Endodermal cell (in vitro differentiated cells): ENCODE data around the gene DENND4C. TPM values are rescaled to one million over a fixed set of nuclear protein-coding genes. Genes with fewer than 3 reads are reported as not detected.

Source experiments
- DNase-seq: peaks from one replicate; pipeline ENCODE4 v3.0.0-alpha.2; 2017
- H3K27ac ChIP-seq: 2 replicates; pipeline ENCODE4 v1.5.1; 2013; ENCODE audit warnings: mild to moderate bottlenecking, low read depth, low read length, moderate library complexity
- H3K27me3 ChIP-seq: 2 replicates; pipeline ENCODE4 v1.6.1; 2013; ENCODE audit warnings: mild to moderate bottlenecking, low read length, moderate library complexity; ENCODE audit not compliant: insufficient read depth, control insufficient read depth, poor library complexity, severe bottlenecking
- H3K36me3 ChIP-seq: 2 replicates; pipeline ENCODE4 v1.7.0; 2013; ENCODE audit warnings: mild to moderate bottlenecking, low read length, moderate library complexity; ENCODE audit not compliant: control insufficient read depth, insufficient read depth
- H3K4me1 ChIP-seq: one replicate; pipeline ENCODE4 v1.7.0; 2013; ENCODE audit warnings: low read length; ENCODE audit not compliant: control insufficient read depth, insufficient read depth
- H3K4me3 ChIP-seq: 2 replicates; pipeline ENCODE4 v1.5.1; 2013; ENCODE audit warnings: mild to moderate bottlenecking, low read length, moderate library complexity
- H3K9ac ChIP-seq: 2 replicates; pipeline ENCODE4 v1.6.1; 2013; ENCODE audit warnings: mild to moderate bottlenecking, low read length, moderate library complexity; ENCODE audit not compliant: poor library complexity, severe bottlenecking; ENCODE audit errors: extremely low read depth
- H3K9me3 ChIP-seq: 2 replicates; pipeline ENCODE4 v1.6.1; 2013; ENCODE audit warnings: mild to moderate bottlenecking, low read length, moderate library complexity; ENCODE audit not compliant: control insufficient read depth
- H3K27ac Mint-ChIP-seq: 2 replicates; pipeline ENCODE4 v1.8.0; 2020; ENCODE audit warnings: mixed read lengths
- H3K27me3 Mint-ChIP-seq: 2 replicates; pipeline ENCODE4 v1.8.0; 2021; ENCODE audit warnings: mild to moderate bottlenecking, mixed read lengths; ENCODE audit not compliant: insufficient read depth
- H3K36me3 Mint-ChIP-seq: 2 replicates; pipeline ENCODE4 v1.8.0; 2020; ENCODE audit warnings: low read depth, mixed read lengths
- H3K4me1 Mint-ChIP-seq: 2 replicates; pipeline ENCODE4 v1.8.0; 2020; ENCODE audit warnings: mixed read lengths
- H3K4me3 Mint-ChIP-seq: 2 replicates; pipeline ENCODE4 v1.8.0; 2020; ENCODE audit warnings: mild to moderate bottlenecking, moderate library complexity, mixed read lengths
- H3K9me3 Mint-ChIP-seq: 2 replicates; pipeline ENCODE4 v1.8.0; 2020; ENCODE audit warnings: mild to moderate bottlenecking, mixed read lengths
- CTCF ChIP-seq: fragments of 200-600 bp; sonication (generic); conservative IDR thresholded peaks from 2 replicates; pipeline ENCODE4 v1.5.0; 2021; ENCODE audit warnings: antibody characterized with exemption, mild to moderate bottlenecking
- WGBS, 2 experiments: methylation state at CpG; one replicate each; pipeline versions ENCODE4 v1.1.5 to v1.1.7; 2013; ENCODE audit warnings: missing lambda C conversion rate in 2 of 2, mixed read lengths in 1 of 2; ENCODE audit not compliant: insufficient coverage in 1 of 2, insufficient read length in 1 of 2; 5-methylcytosine and 5-hydroxymethylcytosine counted together
- total RNA-seq, 2 donors: library from RNA; stranded (reverse); fragmentation: NEBNext Ultra II Directional in 1 of 2; extraction: Animal tissue kit (Norgen Biotek cat#: 25700) in 1 of 2; gene quantifications; 2 replicates in 1 of 2; 3 replicates in 1 of 2; pipeline ENCODE4 v1.2.1, GENCODE V29; 2021

The DENND4C gene
- total RNA-seq, 2 donors from 2014 or later = 25.4 to 27.2 TPM

- H3K27ac Mint-ChIP-seq = no peak overlapping the region
- no peaks in the 10 kb centered on the region for H3K9me3 Mint-ChIP-seq
- no peaks in the 10 kb centered on the region for H3K36me3 Mint-ChIP-seq
- no peaks in the 10 kb centered on the region for H3K27me3 ChIP-seq
- H3K27me3 Mint-ChIP-seq = no peaks in the 10 kb centered on the region
- no peak overlapping the region for H3K9ac ChIP-seq
- H3K9me3 ChIP-seq = no peaks in the 10 kb centered on the region
- peaks cover 6% of the 10 kb centered on the region for H3K36me3 ChIP-seq
- no peak for DNase-seq
- H3K4me1 ChIP-seq = no peaks in the 10 kb centered on the region
- H3K27ac ChIP-seq = no peak overlapping the region
- no peak for TF ChIP-seq CTCF
- no peak overlapping the region for H3K4me3 ChIP-seq
- no peak overlapping the region for H3K4me3 Mint-ChIP-seq
- no peaks in the 10 kb centered on the region for H3K4me1 Mint-ChIP-seq
These were observed 51.3 kb downstream of the DENND4C start for GRCh38 chr9:19281801-19282200.

- H3K27ac ChIP-seq = no peak overlapping the region
These were observed 52.7 kb downstream of the DENND4C start for GRCh38 chr9:19283072-19283710.

GRCh38 chr9:19284729-19285128 is 54.2 kb downstream of the DENND4C start:
- no peaks in the 10 kb centered on the region for H3K27me3 ChIP-seq
- no peak overlapping the region for H3K27ac Mint-ChIP-seq
- no peak overlapping the region for H3K4me3 ChIP-seq
- no peaks in the 10 kb centered on the region for H3K27me3 Mint-ChIP-seq
- TF ChIP-seq CTCF = no peak
- H3K27ac ChIP-seq = no peak overlapping the region
- H3K4me1 Mint-ChIP-seq = no peaks in the 10 kb centered on the region
- H3K36me3 ChIP-seq = no peaks in the 10 kb centered on the region
- no peak overlapping the region for H3K9ac ChIP-seq
- DNase-seq = no peak
- H3K9me3 ChIP-seq = no peaks in the 10 kb centered on the region
- H3K9me3 Mint-ChIP-seq = no peaks in the 10 kb centered on the region
- no CpG with 5 or more reads among the region's 3 CpGs for WGBS, 2 experiments
- H3K4me3 Mint-ChIP-seq = no peak overlapping the region
- H3K4me1 ChIP-seq = no peaks in the 10 kb centered on the region
- H3K36me3 Mint-ChIP-seq = peaks cover 9% of the 10 kb centered on the region

More at GRCh38 chr9:19283072-19283710, 52.7 kb downstream of the DENND4C start:
- no peak overlapping the region for H3K9ac ChIP-seq
- no peaks in the 10 kb centered on the region for H3K9me3 ChIP-seq
- Mint-ChIP-seq H3K4me3 (no peak overlapping the region), H3K36me3 (peaks cover 5% of the 10 kb centered on the region), H3K9me3 (no peaks in the 10 kb centered on the region), H3K27me3 (no peaks in the 10 kb centered on the region), H3K4me1 (no peaks in the 10 kb centered on the region), H3K27ac (no peak overlapping the region)
- DNase-seq = no peak
- no peaks in the 10 kb centered on the region for H3K27me3 ChIP-seq
- no peaks in the 10 kb centered on the region for H3K4me1 ChIP-seq
- 83 to 98% methylated on average over 4 to 5 of the region's 5 CpGs for WGBS, 2 experiments
- H3K4me3 ChIP-seq = no peak overlapping the region
- no peak for TF ChIP-seq CTCF
- peaks cover 3% of the 10 kb centered on the region for H3K36me3 ChIP-seq
